Spleen (tissue), 3 donors: ENCODE results near the gene C19orf25.

ENCODE experiments used
- POLR2A ChIP-seq, 3 donors: fragments of 450-650 bp; IDR thresholded peaks; one replicate each; pipeline ENCODE4 v1.5.1; 2017; ENCODE audit warnings: antibody characterized with exemption in 3 of 3, mild to moderate bottlenecking in 1 of 3
- POLR2AphosphoS5 ChIP-seq, 3 donors: sonication (generic); formaldehyde crosslinking; IDR thresholded peaks; one replicate each; pipeline ENCODE4 v1.5.1; 2017; ENCODE audit warnings: antibody characterized with exemption in 3 of 3

GRCh38 chr19:1490311-1491113, 11.5 kb upstream of the C19orf25 start, which contains the start of gene PCSK4:
- TF ChIP-seq POLR2AphosphoS5 (IDR thresholded peaks at IDR 0.05) (peak; percentile 31 to 57 (median 57)), POLR2A (IDR thresholded peaks at IDR 0.05) (peak in 1 of 3 donors; percentile 6)
